ENCODE measurements around the gene TRAPPC11.

The TRAPPC11 gene

GRCh38 chr4:183637461-183637860 is 21.6 kb upstream of the TRAPPC11 start:
- TF ChIP-seq YY1 (IDR thresholded peaks at IDR 0.05; ENCODE audit: insufficient read depth, insufficient read length) = no peak
- TF ChIP-seq ZNF274 (IDR thresholded peaks at IDR 0.05; ENCODE audit: low read depth, low read length) = no peak
- no peak for TF ChIP-seq SUZ12 (IDR thresholded peaks at IDR 0.05; ENCODE audit: extremely low read depth, insufficient read depth, insufficient read length)
- Histone ChIP-seq H3K27me3 (ENCODE audit: insufficient read depth, insufficient read length) (no peaks in the 10 kb centered on the region), H3K4me1 (ENCODE audit: insufficient read depth, insufficient read length) (no peaks in the 10 kb centered on the region), H3K9ac (ENCODE audit: insufficient read length, low read depth) (no peak overlapping the region), H3K36me3 (ENCODE audit: insufficient read depth, insufficient read length, low read length) (peaks cover 2% of the 10 kb centered on the region), H3K4me3 (ENCODE audit: insufficient read length, low read depth) (no peak overlapping the region), H3K9me3 (ENCODE audit: insufficient read depth, low read length) (no peaks in the 10 kb centered on the region)
- no peak for DNase-seq (ENCODE audit: low read depth, low spot score)

- no peak for DNase-seq (ENCODE audit: low read depth, low spot score)
- no peak for TF ChIP-seq ZNF274 (IDR thresholded peaks at IDR 0.05; ENCODE audit: low read depth, low read length)
- no peak for TF ChIP-seq SUZ12 (IDR thresholded peaks at IDR 0.05; ENCODE audit: extremely low read depth, insufficient read depth, insufficient read length)
- no peak for TF ChIP-seq YY1 (IDR thresholded peaks at IDR 0.05; ENCODE audit: insufficient read depth, insufficient read length)
- no peaks in the 10 kb centered on the region for H3K9me3 ChIP-seq (ENCODE audit: insufficient read depth, low read length)
- peaks cover 4% of the 10 kb centered on the region for H3K36me3 ChIP-seq (ENCODE audit: insufficient read depth, insufficient read length, low read length)
- H3K9ac ChIP-seq (ENCODE audit: insufficient read length, low read depth) = no peak overlapping the region
- H3K27me3 ChIP-seq (ENCODE audit: insufficient read depth, insufficient read length) = no peaks in the 10 kb centered on the region
- H3K4me1 ChIP-seq (ENCODE audit: insufficient read depth, insufficient read length) = no peaks in the 10 kb centered on the region
- H3K4me3 ChIP-seq (ENCODE audit: insufficient read length, low read depth) = no peak overlapping the region
These were observed 20.7 kb upstream of the TRAPPC11 start for GRCh38 chr4:183638436-183638835.

GRCh38 chr4:183639291-183639690 is 19.8 kb upstream of the TRAPPC11 start:
- H3K9me3 ChIP-seq (ENCODE audit: insufficient read depth, low read length) = no peaks in the 10 kb centered on the region
- H3K9ac ChIP-seq (ENCODE audit: insufficient read length, low read depth) = no peak overlapping the region
- H3K4me3 ChIP-seq (ENCODE audit: insufficient read length, low read depth) = no peak overlapping the region
- no peaks in the 10 kb centered on the region for H3K27me3 ChIP-seq (ENCODE audit: insufficient read depth, insufficient read length)
- H3K4me1 ChIP-seq (ENCODE audit: insufficient read depth, insufficient read length) = no peaks in the 10 kb centered on the region
- peaks cover 4% of the 10 kb centered on the region for H3K36me3 ChIP-seq (ENCODE audit: insufficient read depth, insufficient read length, low read length)
- DNase-seq (ENCODE audit: low read depth, low spot score) = no peak
- TF ChIP-seq YY1 (IDR thresholded peaks at IDR 0.05; ENCODE audit: insufficient read depth, insufficient read length) (no peak), ZNF274 (IDR thresholded peaks at IDR 0.05; ENCODE audit: low read depth, low read length) (no peak), SUZ12 (IDR thresholded peaks at IDR 0.05; ENCODE audit: extremely low read depth, insufficient read depth, insufficient read length) (no peak)

- H3K9me3 ChIP-seq (ENCODE audit: insufficient read depth, low read length) = no peaks in the 10 kb centered on the region
- H3K9ac ChIP-seq (ENCODE audit: insufficient read length, low read depth) = no peak overlapping the region
- TF ChIP-seq ZNF274 (IDR thresholded peaks at IDR 0.05; ENCODE audit: low read depth, low read length) (no peak), YY1 (IDR thresholded peaks at IDR 0.05; ENCODE audit: insufficient read depth, insufficient read length) (no peak), SUZ12 (IDR thresholded peaks at IDR 0.05; ENCODE audit: extremely low read depth, insufficient read depth, insufficient read length) (no peak)
- H3K4me3 ChIP-seq (ENCODE audit: insufficient read length, low read depth) = no peak overlapping the region
- H3K27me3 ChIP-seq (ENCODE audit: insufficient read depth, insufficient read length) = no peaks in the 10 kb centered on the region
- DNase-seq (ENCODE audit: low read depth, low spot score) = no peak
- no peaks in the 10 kb centered on the region for H3K4me1 ChIP-seq (ENCODE audit: insufficient read depth, insufficient read length)
- peaks cover 29% of the 10 kb centered on the region for H3K36me3 ChIP-seq (ENCODE audit: insufficient read depth, insufficient read length, low read length)
These were observed 13.8 kb upstream of the TRAPPC11 start for GRCh38 chr4:183645326-183645725.

GRCh38 chr4:183657564-183657963 is 1.5 kb upstream of the TRAPPC11 start:
- TF ChIP-seq ZNF274 (IDR thresholded peaks at IDR 0.05; ENCODE audit: low read depth, low read length) (no peak), YY1 (IDR thresholded peaks at IDR 0.05; ENCODE audit: insufficient read depth, insufficient read length) (no peak), SUZ12 (IDR thresholded peaks at IDR 0.05; ENCODE audit: extremely low read depth, insufficient read depth, insufficient read length) (no peak)
- Histone ChIP-seq H3K27me3 (ENCODE audit: insufficient read depth, insufficient read length) (no peaks in the 10 kb centered on the region), H3K4me1 (ENCODE audit: insufficient read depth, insufficient read length) (no peaks in the 10 kb centered on the region), H3K4me3 (ENCODE audit: insufficient read length, low read depth) (no peak overlapping the region), H3K36me3 (ENCODE audit: insufficient read depth, insufficient read length, low read length) (peaks cover 13% of the 10 kb centered on the region), H3K9ac (ENCODE audit: insufficient read length, low read depth) (no peak overlapping the region), H3K9me3 (ENCODE audit: insufficient read depth, low read length) (no peaks in the 10 kb centered on the region)
- no peak for DNase-seq (ENCODE audit: low read depth, low spot score)

- peaks cover 7% of the 10 kb centered on the region for H3K36me3 ChIP-seq (ENCODE audit: insufficient read depth, insufficient read length, low read length)
- TF ChIP-seq SUZ12 (IDR thresholded peaks at IDR 0.05; ENCODE audit: extremely low read depth, insufficient read depth, insufficient read length) (no peak), YY1 (IDR thresholded peaks at IDR 0.05; ENCODE audit: insufficient read depth, insufficient read length) (no peak), ZNF274 (IDR thresholded peaks at IDR 0.05; ENCODE audit: low read depth, low read length) (no peak)
- no peaks in the 10 kb centered on the region for H3K9me3 ChIP-seq (ENCODE audit: insufficient read depth, low read length)
- DNase-seq (ENCODE audit: low read depth, low spot score) = no peak
- peak overlapping the region; percentile 81 for H3K9ac ChIP-seq (ENCODE audit: insufficient read length, low read depth)
- peak overlapping the region; percentile 61 for H3K4me3 ChIP-seq (ENCODE audit: insufficient read length, low read depth)
- H3K4me1 ChIP-seq (ENCODE audit: insufficient read depth, insufficient read length) = no peaks in the 10 kb centered on the region
- H3K27me3 ChIP-seq (ENCODE audit: insufficient read depth, insufficient read length) = no peaks in the 10 kb centered on the region
These were observed 598 bp upstream of the TRAPPC11 start for GRCh38 chr4:183658362-183659028.

- Histone ChIP-seq H3K27me3 (ENCODE audit: insufficient read depth, insufficient read length) (no peaks in the 10 kb centered on the region), H3K36me3 (ENCODE audit: insufficient read depth, insufficient read length, low read length) (peaks cover 7% of the 10 kb centered on the region), H3K4me1 (ENCODE audit: insufficient read depth, insufficient read length) (no peaks in the 10 kb centered on the region), H3K9ac (ENCODE audit: insufficient read length, low read depth) (peak overlapping the region; percentile 83), H3K9me3 (ENCODE audit: insufficient read depth, low read length) (no peaks in the 10 kb centered on the region), H3K4me3 (ENCODE audit: insufficient read length, low read depth) (peak overlapping the region; percentile 71)
- DNase-seq (ENCODE audit: low read depth, low spot score) = no peak
- no peak for TF ChIP-seq SUZ12 (IDR thresholded peaks at IDR 0.05; ENCODE audit: extremely low read depth, insufficient read depth, insufficient read length)
- TF ChIP-seq YY1 (IDR thresholded peaks at IDR 0.05; ENCODE audit: insufficient read depth, insufficient read length) = no peak
- no peak for TF ChIP-seq ZNF274 (IDR thresholded peaks at IDR 0.05; ENCODE audit: low read depth, low read length)
These were observed 764 bp downstream of the TRAPPC11 start for GRCh38 chr4:183659872-183660242.
